SH-SY5Y (cell line): ENCODE data around the gene HMX3.

Experiments used
- GATA2 ChIP-seq: IDR thresholded peaks from 2 replicates; pipeline ENCODE4 v1.6.1; 2011; ENCODE audit warnings: mild to moderate bottlenecking, low read depth, low read length
- GATA3 ChIP-seq: IDR thresholded peaks from 2 replicates; pipeline ENCODE4 v1.6.1; 2011; ENCODE audit warnings: low read depth, mild to moderate bottlenecking, low read length, moderate library complexity

- TF ChIP-seq GATA2 (no peak), GATA3 (no peak)
These were observed 12.8 kb downstream of the HMX3 start for GRCh38 chr10:123148414-123149161.
